Panc1 (cell line): Measurements from ENCODE around the gene STAU1. TPM values are rescaled to one million over a fixed set of nuclear protein-coding genes. Genes with fewer than 3 reads are reported as not detected.

Experiments used
- ATAC-seq: fragments of 200-7000 bp; cut with Tn5 transposase; 2 replicates; pipeline ENCODE4 v1.9.1; 2020; ENCODE audit warnings: mild to moderate bottlenecking, moderate library complexity
- BruUV-seq: library from RNA; stranded (reverse); fragments of 400-500 nt; replicated peaks from 2 replicates; lab custom pipeline; 2021; lab: Mats Ljungman, UMichigan
- CTCF ChIA-PET: fragments of 300-600 bp; sonication (Branson Sonifier 250); formaldehyde crosslinking; loops from one replicate; lab custom pipeline; 2022; ENCODE audit warnings: antibody characterized with exemption; lab: Charles Lee
- POLR2A ChIA-PET: fragments of 300-600 bp; sonication (Branson Sonifier 250); formaldehyde crosslinking; loops from one replicate; lab custom pipeline; 2022; ENCODE audit warnings: antibody characterized with exemption; lab: Charles Lee
- DNase-seq: peaks from one replicate; pipeline ENCODE4 v3.0.0-alpha.2; 2010; ENCODE audit warnings: low read depth, low spot score
- H3K27ac ChIP-seq: 2 replicates; pipeline ENCODE4 v1.5.1; 2011; ENCODE audit warnings: mild to moderate bottlenecking, low read length, inconsistent platforms
- H3K27me3 ChIP-seq: fragments of 200-500 bp; sonication (Bioruptor generic); 2 replicates; pipeline ENCODE4 v1.6.0; 2014; ENCODE audit warnings: low read length, inconsistent platforms; ENCODE audit not compliant: control insufficient read depth, insufficient read depth
- H3K36me3 ChIP-seq: fragments of 200-500 bp; sonication (Bioruptor generic); 2 replicates; pipeline ENCODE4 v1.5.1; 2014; ENCODE audit warnings: inconsistent platforms, mild to moderate bottlenecking, low read length, moderate library complexity; ENCODE audit not compliant: control insufficient read depth, insufficient read depth
- H3K4me1 ChIP-seq: 2 replicates; pipeline ENCODE4 v1.5.1; 2011; ENCODE audit warnings: inconsistent platforms, mild to moderate bottlenecking, low read length, moderate library complexity; ENCODE audit not compliant: control insufficient read depth, insufficient read depth
- H3K4me3 ChIP-seq, 2 experiments: 2 replicates each; pipeline ENCODE4 v1.5.1; 2011 to 2012; ENCODE audit warnings: low read depth in 2 of 2, low read length in 2 of 2, mild to moderate bottlenecking in 2 of 2, inconsistent platforms in 1 of 2, moderate library complexity in 1 of 2
- H3K9me3 ChIP-seq: fragments of 200-500 bp; sonication (Bioruptor generic); 2 replicates; pipeline ENCODE4 v1.5.1; 2014; ENCODE audit warnings: low read depth, mild to moderate bottlenecking, inconsistent platforms, low read length, moderate library complexity; ENCODE audit not compliant: control insufficient read depth, insufficient read depth
- POLR2AphosphoS5 ChIP-seq: IDR thresholded peaks from 2 replicates; pipeline ENCODE4 v1.6.1; 2012; ENCODE audit warnings: mild to moderate bottlenecking, low read depth, low read length, moderate library complexity
- SIN3A ChIP-seq: IDR thresholded peaks from 2 replicates; pipeline ENCODE4 v1.6.1; 2012; ENCODE audit warnings: low read depth, mild to moderate bottlenecking, low read length, moderate library complexity, borderline replicate concordance; ENCODE audit not compliant: insufficient read depth
- TCF7L2 ChIP-seq: IDR thresholded peaks from 2 replicates; pipeline ENCODE4 v1.6.1; 2011; ENCODE audit warnings: mild to moderate bottlenecking, low read depth, low read length, inconsistent platforms
- in situ Hi-C: cut with HindIII; loops from 2 replicates; pipeline ENCODE4 v1.10.0; 2016; ENCODE audit warnings: low sequenced_read_pairs, low pct_unique_long_range_greater_than_20kb
- intact Hi-C: fragments of 100-400 bp; cut with micrococcal nuclease; formaldehyde crosslinking; loops from one replicate; pipeline ENCODE4 v1.10.0; 2022; ENCODE audit not compliant: unreplicated experiment
- total RNA-seq: library from RNA; stranded (reverse); gene quantifications from one replicate; pipeline ENCODE4 v1.2.1, GENCODE V29; 2021; ENCODE audit not compliant: unreplicated experiment
- TF ChIP-seq, protein P1 (sequence below): fragments of 450-650 bp; IDR thresholded peaks from 2 replicates; pipeline ENCODE4 v1.5.1; 2017; ENCODE audit warnings: mild to moderate bottlenecking
- TF ChIP-seq, protein P2 (sequence below), 2 experiments: IDR thresholded peaks; 2 replicates each; pipeline ENCODE4 v1.6.1; 2011 to 2012; ENCODE audit warnings: low read depth in 2 of 2, control low read depth in 1 of 2, low read length in 1 of 2, mild to moderate bottlenecking in 1 of 2, moderate library complexity in 1 of 2; ENCODE audit not compliant: insufficient read depth in 1 of 2

Gene STAU1
- total RNA-seq, 1 experiment from 2014 or later: 103 TPM

DNA sequence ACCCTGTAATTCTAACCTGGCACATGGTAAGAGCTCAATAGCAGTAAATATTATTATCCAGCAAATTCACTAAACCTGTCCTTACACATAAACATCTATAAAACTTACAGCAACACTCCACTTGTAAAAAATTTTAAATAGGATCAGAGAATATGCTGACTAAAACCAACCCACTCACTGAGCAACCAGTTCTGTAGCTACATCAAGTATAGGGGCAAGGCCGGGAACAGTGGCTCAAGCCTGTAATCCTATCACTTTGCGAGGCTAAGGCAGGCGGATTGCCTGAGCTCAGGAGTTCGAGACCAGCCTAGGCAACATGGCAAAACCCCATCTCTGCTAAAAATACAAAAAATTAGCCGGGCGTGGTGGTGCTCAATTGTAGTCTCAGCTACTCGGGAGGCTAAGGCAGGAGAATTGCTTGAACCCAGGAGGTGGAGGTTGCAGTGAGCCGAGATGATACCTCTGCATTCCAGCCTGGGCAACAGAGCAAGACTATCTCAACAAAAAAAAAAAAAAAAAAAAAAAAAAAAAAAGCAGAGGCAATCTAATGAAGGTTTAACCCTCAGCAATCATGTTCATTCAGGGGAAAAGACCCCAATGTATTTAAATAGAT, 6.8 kb downstream of the STAU1 start:
- BruUV-seq: no TSS peak
- TF ChIP-seq, protein P1, sequence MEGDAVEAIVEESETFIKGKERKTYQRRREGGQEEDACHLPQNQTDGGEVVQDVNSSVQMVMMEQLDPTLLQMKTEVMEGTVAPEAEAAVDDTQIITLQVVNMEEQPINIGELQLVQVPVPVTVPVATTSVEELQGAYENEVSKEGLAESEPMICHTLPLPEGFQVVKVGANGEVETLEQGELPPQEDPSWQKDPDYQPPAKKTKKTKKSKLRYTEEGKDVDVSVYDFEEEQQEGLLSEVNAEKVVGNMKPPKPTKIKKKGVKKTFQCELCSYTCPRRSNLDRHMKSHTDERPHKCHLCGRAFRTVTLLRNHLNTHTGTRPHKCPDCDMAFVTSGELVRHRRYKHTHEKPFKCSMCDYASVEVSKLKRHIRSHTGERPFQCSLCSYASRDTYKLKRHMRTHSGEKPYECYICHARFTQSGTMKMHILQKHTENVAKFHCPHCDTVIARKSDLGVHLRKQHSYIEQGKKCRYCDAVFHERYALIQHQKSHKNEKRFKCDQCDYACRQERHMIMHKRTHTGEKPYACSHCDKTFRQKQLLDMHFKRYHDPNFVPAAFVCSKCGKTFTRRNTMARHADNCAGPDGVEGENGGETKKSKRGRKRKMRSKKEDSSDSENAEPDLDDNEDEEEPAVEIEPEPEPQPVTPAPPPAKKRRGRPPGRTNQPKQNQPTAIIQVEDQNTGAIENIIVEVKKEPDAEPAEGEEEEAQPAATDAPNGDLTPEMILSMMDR: no peak
- TF ChIP-seq TCF7L2: no peak
- TF ChIP-seq, protein P2, sequence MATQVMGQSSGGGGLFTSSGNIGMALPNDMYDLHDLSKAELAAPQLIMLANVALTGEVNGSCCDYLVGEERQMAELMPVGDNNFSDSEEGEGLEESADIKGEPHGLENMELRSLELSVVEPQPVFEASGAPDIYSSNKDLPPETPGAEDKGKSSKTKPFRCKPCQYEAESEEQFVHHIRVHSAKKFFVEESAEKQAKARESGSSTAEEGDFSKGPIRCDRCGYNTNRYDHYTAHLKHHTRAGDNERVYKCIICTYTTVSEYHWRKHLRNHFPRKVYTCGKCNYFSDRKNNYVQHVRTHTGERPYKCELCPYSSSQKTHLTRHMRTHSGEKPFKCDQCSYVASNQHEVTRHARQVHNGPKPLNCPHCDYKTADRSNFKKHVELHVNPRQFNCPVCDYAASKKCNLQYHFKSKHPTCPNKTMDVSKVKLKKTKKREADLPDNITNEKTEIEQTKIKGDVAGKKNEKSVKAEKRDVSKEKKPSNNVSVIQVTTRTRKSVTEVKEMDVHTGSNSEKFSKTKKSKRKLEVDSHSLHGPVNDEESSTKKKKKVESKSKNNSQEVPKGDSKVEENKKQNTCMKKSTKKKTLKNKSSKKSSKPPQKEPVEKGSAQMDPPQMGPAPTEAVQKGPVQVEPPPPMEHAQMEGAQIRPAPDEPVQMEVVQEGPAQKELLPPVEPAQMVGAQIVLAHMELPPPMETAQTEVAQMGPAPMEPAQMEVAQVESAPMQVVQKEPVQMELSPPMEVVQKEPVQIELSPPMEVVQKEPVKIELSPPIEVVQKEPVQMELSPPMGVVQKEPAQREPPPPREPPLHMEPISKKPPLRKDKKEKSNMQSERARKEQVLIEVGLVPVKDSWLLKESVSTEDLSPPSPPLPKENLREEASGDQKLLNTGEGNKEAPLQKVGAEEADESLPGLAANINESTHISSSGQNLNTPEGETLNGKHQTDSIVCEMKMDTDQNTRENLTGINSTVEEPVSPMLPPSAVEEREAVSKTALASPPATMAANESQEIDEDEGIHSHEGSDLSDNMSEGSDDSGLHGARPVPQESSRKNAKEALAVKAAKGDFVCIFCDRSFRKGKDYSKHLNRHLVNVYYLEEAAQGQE (IDR thresholded peaks at IDR 0.05; ENCODE audit: insufficient read depth in 1 of 2, low read depth in 2 of 2, low read length in 1 of 2): no peak
- TF ChIP-seq SIN3A: no peak
- no peak for TF ChIP-seq POLR2AphosphoS5
- H3K27ac ChIP-seq: no peak overlapping the region
- H3K27me3 ChIP-seq: no peaks in the 10 kb centered on the region
- no peaks in the 10 kb centered on the region for H3K9me3 ChIP-seq
- intact Hi-C loops (no loop called here), in situ Hi-C loops (loop anchor here (10.0 kb wide), 1 partner anchor 47 kb away; no protein-coding TSS in a partner anchor)
- no peak overlapping the region for H3K4me3 ChIP-seq
- peaks cover 37% of the 10 kb centered on the region for H3K4me1 ChIP-seq
- POLR2A ChIA-PET: interaction anchor here (1.2 kb wide), 1 partner anchor 8 kb away, joined by 19 read pairs; no protein-coding TSS in a partner anchor
- DNase-seq (no peak), ATAC-seq (no peak)
- CTCF ChIA-PET: no interaction called here
- no peaks in the 10 kb centered on the region; the same call in 1 of the 2 replicates for H3K36me3 ChIP-seq

DNA sequence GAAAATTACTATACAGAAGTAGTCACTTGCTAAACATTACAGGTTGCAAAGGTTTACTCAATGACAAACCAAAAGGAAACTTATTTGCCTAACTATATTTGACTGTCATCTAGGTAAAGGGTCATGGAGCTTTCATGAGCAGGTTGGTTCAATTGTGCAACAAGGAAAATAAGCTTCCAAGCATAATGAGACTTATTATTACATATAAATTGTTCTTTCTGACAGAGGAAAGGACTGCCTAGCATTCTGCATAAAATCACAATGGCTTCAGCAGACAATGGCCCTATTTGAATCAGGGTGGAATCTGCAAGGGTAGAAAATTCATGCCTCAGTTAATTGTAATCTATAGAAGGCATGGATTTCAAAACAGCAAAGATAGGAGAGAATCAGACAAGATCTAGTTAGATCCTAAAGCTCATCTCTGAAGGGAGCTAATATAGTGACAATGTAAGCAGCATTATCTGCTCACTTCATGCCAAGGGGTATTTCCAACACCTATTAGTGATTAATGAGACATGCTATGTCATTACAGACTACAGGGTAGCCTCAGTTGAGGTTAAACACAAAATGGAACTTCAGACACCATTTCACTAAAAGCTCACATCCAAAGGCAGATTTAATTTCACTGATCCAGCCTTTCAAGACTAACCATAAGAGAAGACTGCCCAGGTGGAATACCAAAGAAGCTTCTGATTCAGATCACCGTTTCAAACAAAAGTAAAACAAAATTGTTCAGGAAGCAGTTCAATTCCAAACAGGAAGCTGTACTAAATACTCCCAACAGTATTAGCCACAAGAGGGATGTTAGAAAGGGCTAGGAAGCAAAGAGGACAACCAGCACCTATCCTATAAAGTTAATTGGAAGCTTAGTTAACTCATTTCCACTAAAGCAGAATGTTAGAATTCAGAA, 8.5 kb downstream of the STAU1 start:
- ChIA-PET CTCF (interaction anchor here (1.0 kb wide), 1 partner anchor 40 kb away, joined by 3 read pairs; the partner anchor contains the start of gene DDX27), POLR2A (interaction anchor here (0.5 to 0.7 kb wide), 3 partner anchors 8 to 37 kb away, joined by 3 to 13 read pairs (median 3); no protein-coding TSS in a partner anchor)
- no peaks in the 10 kb centered on the region for H3K9me3 ChIP-seq
- in situ Hi-C loops (loop anchor here (10.0 kb wide), 1 partner anchor 45 kb away; no protein-coding TSS in a partner anchor), intact Hi-C loops (no loop called here)
- no peak overlapping the region for H3K4me3 ChIP-seq
- peaks cover 30% of the 10 kb centered on the region for H3K4me1 ChIP-seq
- no peak overlapping the region for H3K27ac ChIP-seq
- no peaks in the 10 kb centered on the region for H3K27me3 ChIP-seq
- H3K36me3 ChIP-seq: no peaks in the 10 kb centered on the region; the same call in 1 of the 2 replicates
- TF ChIP-seq, protein P1: no peak
- TF ChIP-seq SIN3A (no peak), TCF7L2 (no peak), POLR2AphosphoS5 (no peak)
- TF ChIP-seq, protein P2 (IDR thresholded peaks at IDR 0.05; ENCODE audit: insufficient read depth in 1 of 2, low read depth in 2 of 2, low read length in 1 of 2): no peak
- no peak for ATAC-seq
- BruUV-seq: no TSS peak
- no peak for DNase-seq
